ENCODE data around the gene CHRM4.

DNA sequence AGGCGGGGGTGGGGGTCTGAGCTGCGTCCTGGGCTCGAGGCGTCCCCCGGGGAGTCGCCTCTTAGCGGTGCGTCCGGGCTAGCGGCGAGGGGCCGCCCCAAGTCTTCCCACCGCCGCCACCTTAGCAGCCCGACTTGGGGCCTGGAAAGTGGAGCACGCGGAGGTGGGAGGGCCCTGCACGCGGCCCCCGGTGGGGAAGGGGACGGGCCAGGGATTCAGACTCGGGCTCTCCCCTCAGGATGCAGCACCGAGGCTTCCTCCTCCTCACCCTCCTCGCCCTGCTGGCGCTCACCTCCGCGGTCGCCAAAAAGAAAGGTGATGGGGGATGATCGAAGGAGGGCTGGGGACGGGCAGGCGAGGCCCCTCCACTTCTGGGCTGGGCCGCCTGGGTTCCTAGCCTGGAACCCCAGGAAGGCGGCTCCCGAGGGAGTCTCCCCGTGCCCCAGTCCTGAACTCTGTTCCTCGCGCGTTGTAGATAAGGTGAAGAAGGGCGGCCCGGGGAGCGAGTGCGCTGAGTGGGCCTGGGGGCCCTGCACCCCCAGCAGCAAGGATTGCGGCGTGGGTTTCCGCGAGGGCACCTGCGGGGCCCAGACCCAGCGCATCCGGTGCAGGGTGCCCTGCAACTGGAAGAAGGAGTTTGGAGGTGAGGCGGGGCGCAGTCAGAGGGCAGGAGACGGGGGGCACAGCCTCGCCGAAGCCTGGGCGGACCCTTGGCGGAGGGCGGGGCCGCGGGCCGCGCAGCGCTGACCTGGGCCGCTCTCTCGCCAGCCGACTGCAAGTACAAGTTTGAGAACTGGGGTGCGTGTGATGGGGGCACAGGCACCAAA lies 9.5 kb downstream of the CHRM4 start:
- TF ChIP-seq, protein P1, sequence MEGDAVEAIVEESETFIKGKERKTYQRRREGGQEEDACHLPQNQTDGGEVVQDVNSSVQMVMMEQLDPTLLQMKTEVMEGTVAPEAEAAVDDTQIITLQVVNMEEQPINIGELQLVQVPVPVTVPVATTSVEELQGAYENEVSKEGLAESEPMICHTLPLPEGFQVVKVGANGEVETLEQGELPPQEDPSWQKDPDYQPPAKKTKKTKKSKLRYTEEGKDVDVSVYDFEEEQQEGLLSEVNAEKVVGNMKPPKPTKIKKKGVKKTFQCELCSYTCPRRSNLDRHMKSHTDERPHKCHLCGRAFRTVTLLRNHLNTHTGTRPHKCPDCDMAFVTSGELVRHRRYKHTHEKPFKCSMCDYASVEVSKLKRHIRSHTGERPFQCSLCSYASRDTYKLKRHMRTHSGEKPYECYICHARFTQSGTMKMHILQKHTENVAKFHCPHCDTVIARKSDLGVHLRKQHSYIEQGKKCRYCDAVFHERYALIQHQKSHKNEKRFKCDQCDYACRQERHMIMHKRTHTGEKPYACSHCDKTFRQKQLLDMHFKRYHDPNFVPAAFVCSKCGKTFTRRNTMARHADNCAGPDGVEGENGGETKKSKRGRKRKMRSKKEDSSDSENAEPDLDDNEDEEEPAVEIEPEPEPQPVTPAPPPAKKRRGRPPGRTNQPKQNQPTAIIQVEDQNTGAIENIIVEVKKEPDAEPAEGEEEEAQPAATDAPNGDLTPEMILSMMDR (IDR thresholded peaks at IDR 0.05), result no peak
- TF ChIP-seq POLR2A (IDR thresholded peaks at IDR 0.05), result no peak
